ENCODE results near the gene ABCA4. TPM values are rescaled to one million over a fixed set of nuclear protein-coding genes. Genes with fewer than 3 reads are reported as not detected.

Gene ABCA4
- total RNA-seq, 4 donors from 2014 or later = not detected

- no peak for DNase-seq
- no peak overlapping the region for H3K4me3 ChIP-seq
- no peaks in the 10 kb centered on the region for H3K27me3 ChIP-seq
- H3K27ac ChIP-seq = no peak overlapping the region
- H3K36me3 ChIP-seq = no peaks in the 10 kb centered on the region
- H3K9me3 ChIP-seq = no peaks in the 10 kb centered on the region
- TF ChIP-seq, protein P1, sequence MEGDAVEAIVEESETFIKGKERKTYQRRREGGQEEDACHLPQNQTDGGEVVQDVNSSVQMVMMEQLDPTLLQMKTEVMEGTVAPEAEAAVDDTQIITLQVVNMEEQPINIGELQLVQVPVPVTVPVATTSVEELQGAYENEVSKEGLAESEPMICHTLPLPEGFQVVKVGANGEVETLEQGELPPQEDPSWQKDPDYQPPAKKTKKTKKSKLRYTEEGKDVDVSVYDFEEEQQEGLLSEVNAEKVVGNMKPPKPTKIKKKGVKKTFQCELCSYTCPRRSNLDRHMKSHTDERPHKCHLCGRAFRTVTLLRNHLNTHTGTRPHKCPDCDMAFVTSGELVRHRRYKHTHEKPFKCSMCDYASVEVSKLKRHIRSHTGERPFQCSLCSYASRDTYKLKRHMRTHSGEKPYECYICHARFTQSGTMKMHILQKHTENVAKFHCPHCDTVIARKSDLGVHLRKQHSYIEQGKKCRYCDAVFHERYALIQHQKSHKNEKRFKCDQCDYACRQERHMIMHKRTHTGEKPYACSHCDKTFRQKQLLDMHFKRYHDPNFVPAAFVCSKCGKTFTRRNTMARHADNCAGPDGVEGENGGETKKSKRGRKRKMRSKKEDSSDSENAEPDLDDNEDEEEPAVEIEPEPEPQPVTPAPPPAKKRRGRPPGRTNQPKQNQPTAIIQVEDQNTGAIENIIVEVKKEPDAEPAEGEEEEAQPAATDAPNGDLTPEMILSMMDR (IDR thresholded peaks at IDR 0.05 in 4 of 5, conservative IDR thresholded peaks at IDR 0.05 in 1 of 5) = no peak
- no peak for TF ChIP-seq POLR2A (IDR thresholded peaks at IDR 0.05)
- no peaks in the 10 kb centered on the region for H3K4me1 ChIP-seq
- in situ Hi-C loops (cut with MboI; ENCODE audit: low sequenced_read_pairs in 4 of 4) (no loop called here), intact Hi-C loops (cut with DNase I; ENCODE audit: low total_unique reads) (no loop called here)
- ATAC-seq = no peak
Measured at GRCh38 chr1:94084547-94084946, 36.4 kb downstream of the ABCA4 start.

- DNase-seq = no peak
- Histone ChIP-seq H3K4me3 (no peak overlapping the region), H3K9me3 (no peaks in the 10 kb centered on the region), H3K4me1 (no peaks in the 10 kb centered on the region), H3K27ac (no peak overlapping the region), H3K27me3 (no peaks in the 10 kb centered on the region), H3K36me3 (no peaks in the 10 kb centered on the region)
- no peak for ATAC-seq
- TF ChIP-seq, protein P1 (IDR thresholded peaks at IDR 0.05 in 4 of 5, conservative IDR thresholded peaks at IDR 0.05 in 1 of 5) = no peak
- no peak for TF ChIP-seq POLR2A (IDR thresholded peaks at IDR 0.05)
- in situ Hi-C loops (cut with MboI; ENCODE audit: low sequenced_read_pairs in 4 of 4) = no loop called here
- intact Hi-C loops (cut with DNase I; ENCODE audit: low total_unique reads) = no loop called here
Measured at GRCh38 chr1:94084085-94084484, 36.9 kb downstream of the ABCA4 start.

- H3K27me3 ChIP-seq = no peaks in the 10 kb centered on the region
- in situ Hi-C loops (cut with MboI; ENCODE audit: low sequenced_read_pairs in 4 of 4) = no loop called here
- intact Hi-C loops (cut with DNase I; ENCODE audit: low total_unique reads) = no loop called here
- H3K4me3 ChIP-seq = no peak overlapping the region
- H3K9me3 ChIP-seq = no peaks in the 10 kb centered on the region
- no peak overlapping the region for H3K27ac ChIP-seq
- TF ChIP-seq POLR2A (IDR thresholded peaks at IDR 0.05) = no peak
- TF ChIP-seq, protein P1 (IDR thresholded peaks at IDR 0.05 in 4 of 5, conservative IDR thresholded peaks at IDR 0.05 in 1 of 5) = no peak
- ATAC-seq (no peak), DNase-seq (no peak)
- H3K36me3 ChIP-seq = no peaks in the 10 kb centered on the region
- H3K4me1 ChIP-seq = no peaks in the 10 kb centered on the region
Measured at GRCh38 chr1:94083681-94084080, 37.3 kb downstream of the ABCA4 start.

- ATAC-seq (peak in 1 of 2 donors; percentile 41), DNase-seq (no peak)
- in situ Hi-C loops (cut with MboI; ENCODE audit: low sequenced_read_pairs in 4 of 4) (no loop called here), intact Hi-C loops (cut with DNase I; ENCODE audit: low total_unique reads) (no loop called here)
- H3K4me3 ChIP-seq = no peak overlapping the region
- no peaks in the 10 kb centered on the region for H3K4me1 ChIP-seq
- TF ChIP-seq POLR2A (IDR thresholded peaks at IDR 0.05) = no peak
- TF ChIP-seq, protein P1 (IDR thresholded peaks at IDR 0.05 in 4 of 5, conservative IDR thresholded peaks at IDR 0.05 in 1 of 5) = no peak
- no peaks in the 10 kb centered on the region for H3K36me3 ChIP-seq
- H3K27ac ChIP-seq = no peak overlapping the region
- no peaks in the 10 kb centered on the region for H3K9me3 ChIP-seq
- H3K27me3 ChIP-seq = no peaks in the 10 kb centered on the region
Measured at GRCh38 chr1:94081566-94082344, 39.2 kb downstream of the ABCA4 start.
